PC-9 (cell line): ENCODE measurements around the gene NEDD9.

ENCODE experiments used
- EZH2 ChIP-seq: fragments of 200-600 bp; sonication (generic); IDR thresholded peaks from 2 replicates; pipeline ENCODE4 v1.8.0; 2017; ENCODE audit warnings: antibody characterized with exemption, low read depth
- TF ChIP-seq, protein P1 (sequence below): fragments of 200-600 bp; sonication (generic); conservative IDR thresholded peaks from 2 replicates; pipeline ENCODE4 v1.6.1; 2017; ENCODE audit warnings: mixed run types, antibody characterized with exemption, mild to moderate bottlenecking, moderate library complexity

DNA sequence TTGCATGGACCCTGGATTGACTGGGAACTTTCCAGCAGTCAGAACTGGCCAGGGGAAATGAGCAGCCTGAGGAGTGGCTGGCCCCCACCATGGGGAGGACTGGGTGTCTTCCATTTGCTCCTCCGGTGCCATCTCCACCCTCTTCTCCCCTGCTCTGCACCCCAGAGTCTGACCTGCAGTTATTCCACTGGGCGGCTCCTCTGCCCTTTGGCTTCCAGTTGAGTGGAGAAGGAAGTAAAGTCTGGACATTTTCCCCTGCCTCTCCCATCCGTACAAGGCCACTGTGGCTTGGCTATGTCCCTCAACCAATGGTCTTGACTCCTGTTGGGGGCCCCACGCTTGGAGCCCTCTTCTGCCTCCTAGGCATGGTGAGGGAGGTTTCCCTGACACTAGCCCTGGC, 47.9 kb upstream of the NEDD9 start:
- TF ChIP-seq EZH2: no peak
- TF ChIP-seq, protein P1, sequence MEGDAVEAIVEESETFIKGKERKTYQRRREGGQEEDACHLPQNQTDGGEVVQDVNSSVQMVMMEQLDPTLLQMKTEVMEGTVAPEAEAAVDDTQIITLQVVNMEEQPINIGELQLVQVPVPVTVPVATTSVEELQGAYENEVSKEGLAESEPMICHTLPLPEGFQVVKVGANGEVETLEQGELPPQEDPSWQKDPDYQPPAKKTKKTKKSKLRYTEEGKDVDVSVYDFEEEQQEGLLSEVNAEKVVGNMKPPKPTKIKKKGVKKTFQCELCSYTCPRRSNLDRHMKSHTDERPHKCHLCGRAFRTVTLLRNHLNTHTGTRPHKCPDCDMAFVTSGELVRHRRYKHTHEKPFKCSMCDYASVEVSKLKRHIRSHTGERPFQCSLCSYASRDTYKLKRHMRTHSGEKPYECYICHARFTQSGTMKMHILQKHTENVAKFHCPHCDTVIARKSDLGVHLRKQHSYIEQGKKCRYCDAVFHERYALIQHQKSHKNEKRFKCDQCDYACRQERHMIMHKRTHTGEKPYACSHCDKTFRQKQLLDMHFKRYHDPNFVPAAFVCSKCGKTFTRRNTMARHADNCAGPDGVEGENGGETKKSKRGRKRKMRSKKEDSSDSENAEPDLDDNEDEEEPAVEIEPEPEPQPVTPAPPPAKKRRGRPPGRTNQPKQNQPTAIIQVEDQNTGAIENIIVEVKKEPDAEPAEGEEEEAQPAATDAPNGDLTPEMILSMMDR: no peak
